GM23338 (cell line): ENCODE results near the gene LPIN1. TPM values are rescaled to one million over a fixed set of nuclear protein-coding genes. Genes with fewer than 3 reads are reported as not detected.

Experiments
- ATAC-seq: fragments of 200-7000 bp; cut with Tn5 transposase; 3 replicates; pipeline ENCODE4 v1.9.1; 2020
- DNase-seq: peaks from one replicate; pipeline ENCODE4 v3.0.0-alpha.2; 2015; ENCODE audit warnings: low spot score
- H2AFZ ChIP-seq: fragments of 200-600 bp; sonication (generic); 2 replicates; pipeline ENCODE4 v1.8.0; 2016; ENCODE audit warnings: antibody characterized with exemption, mild to moderate bottlenecking, moderate library complexity
- H3F3A ChIP-seq: fragments of 200-600 bp; sonication (generic); replicated peaks from 2 replicates; pipeline ENCODE4 v1.8.0; 2017; ENCODE audit warnings: antibody characterized with exemption, mixed run types, low read depth
- H3K27ac ChIP-seq: fragments of 200-600 bp; sonication (generic); 2 replicates; pipeline ENCODE4 v1.6.1; 2016; ENCODE audit warnings: low read depth
- H3K27me3 ChIP-seq: fragments of 200-600 bp; sonication (generic); 2 replicates; pipeline ENCODE4 v1.8.0; 2016; ENCODE audit warnings: mild to moderate bottlenecking, mixed run types, moderate library complexity; ENCODE audit not compliant: insufficient read depth
- H3K36me3 ChIP-seq: fragments of 200-600 bp; sonication (generic); 2 replicates; pipeline ENCODE4 v1.8.0; 2016; ENCODE audit warnings: mild to moderate bottlenecking; ENCODE audit not compliant: insufficient read depth
- H3K4me1 ChIP-seq: fragments of 200-600 bp; sonication (generic); 2 replicates; pipeline ENCODE4 v1.8.0; 2016; ENCODE audit warnings: mild to moderate bottlenecking, moderate library complexity; ENCODE audit not compliant: insufficient read depth
- H3K4me2 ChIP-seq: fragments of 200-600 bp; sonication (generic); 2 replicates; pipeline ENCODE4 v1.7.1; 2017; ENCODE audit warnings: mixed run types
- H3K4me3 ChIP-seq: fragments of 200-600 bp; sonication (generic); 2 replicates; pipeline ENCODE4 v1.6.1; 2016; ENCODE audit warnings: mixed run types
- H3K79me2 ChIP-seq: fragments of 200-600 bp; sonication (generic); replicated peaks from 2 replicates; pipeline ENCODE4 v1.8.0; 2017; ENCODE audit warnings: mild to moderate bottlenecking; ENCODE audit not compliant: insufficient read depth
- H3K9me2 ChIP-seq: fragments of 200-600 bp; sonication (generic); 2 replicates; pipeline ENCODE4 v1.8.0; 2017; ENCODE audit not compliant: insufficient read depth
- H4K20me1 ChIP-seq: fragments of 200-600 bp; sonication (generic); replicated peaks from 2 replicates; pipeline ENCODE4 v1.8.0; 2017; ENCODE audit warnings: mild to moderate bottlenecking; ENCODE audit not compliant: insufficient read depth
- H3K27ac Mint-ChIP-seq: 2 replicates; pipeline ENCODE4 v1.8.0; 2020; ENCODE audit warnings: inconsistent platforms, mild to moderate bottlenecking, moderate library complexity, mixed read lengths
- H3K27me3 Mint-ChIP-seq: 3 replicates; pipeline ENCODE4 v1.8.0; 2022; ENCODE audit warnings: low read depth, mild to moderate bottlenecking, moderate library complexity, mixed read lengths, inconsistent platforms; ENCODE audit not compliant: insufficient read depth, poor library complexity
- H3K36me3 Mint-ChIP-seq: 3 replicates; pipeline ENCODE4 v1.8.0; 2021; ENCODE audit warnings: low read depth, mild to moderate bottlenecking, inconsistent platforms, moderate library complexity, mixed read lengths
- H3K4me1 Mint-ChIP-seq: 3 replicates; pipeline ENCODE4 v1.8.0; 2020; ENCODE audit warnings: mild to moderate bottlenecking, inconsistent platforms, mixed read lengths
- H3K4me3 Mint-ChIP-seq: 3 replicates; pipeline ENCODE4 v1.8.0; 2021; ENCODE audit warnings: moderate library complexity, mild to moderate bottlenecking, inconsistent platforms, mixed read lengths
- H3K9me3 Mint-ChIP-seq: 3 replicates; pipeline ENCODE4 v1.8.0; 2020; ENCODE audit warnings: moderate library complexity, mild to moderate bottlenecking, inconsistent platforms, mixed read lengths
- CREB1 ChIP-seq: fragments of 250-450 bp; sonication (Bioruptor Pico); IDR thresholded peaks from 2 replicates; pipeline ENCODE4 v1.5.0; 2020; ENCODE audit warnings: low read depth, mild to moderate bottlenecking, moderate library complexity
- EZH2phosphoT487 ChIP-seq: fragments of 200-600 bp; sonication (generic); IDR thresholded peaks from one replicate; pipeline ENCODE4 v1.8.1; 2018; ENCODE audit warnings: antibody characterized with exemption; ENCODE audit not compliant: unreplicated experiment
- NANOG ChIP-seq: IDR thresholded peaks from 2 replicates; pipeline ENCODE4 v1.6.1; 2016; ENCODE audit warnings: antibody characterized with exemption, borderline replicate concordance
- REST ChIP-seq: IDR thresholded peaks from one replicate; pipeline ENCODE4 v1.6.1; 2018; ENCODE audit warnings: antibody characterized with exemption; ENCODE audit not compliant: unreplicated experiment
- STAT1 ChIP-seq: IDR thresholded peaks from one replicate; pipeline ENCODE4 v1.6.1; 2016; ENCODE audit warnings: antibody characterized with exemption; ENCODE audit not compliant: unreplicated experiment
- ZNF114 ChIP-seq: fragments of 250-450 bp; sonication (Bioruptor Pico); IDR thresholded peaks from 2 replicates; pipeline ENCODE4 v1.5.0; 2020; ENCODE audit warnings: mild to moderate bottlenecking, moderate library complexity
- polyA plus RNA-seq: library from polyadenylated mRNA; unstranded; fragments of >200 nt; fragmentation: Nextera tagmentation; extraction: Ambion mirVana; gene quantifications from 2 replicates; pipeline ENCODE4 v1.2.1, GENCODE V29; 2016
- total RNA-seq: library from RNA; depleted of rRNA; stranded (reverse); fragments of >200 nt; shearing (Covaris generic); gene quantifications from 2 replicates; pipeline ENCODE4 v1.2.3, GENCODE V29; 2014
- TF ChIP-seq, protein P1 (sequence below): fragments of 250-450 bp; sonication (Bioruptor Pico); IDR thresholded peaks from 2 replicates; pipeline ENCODE4 v1.5.0; 2020; ENCODE audit warnings: mild to moderate bottlenecking, moderate library complexity
- TF ChIP-seq, protein P2 (sequence below): IDR thresholded peaks from 2 replicates; pipeline ENCODE4 v1.6.1; 2016; ENCODE audit warnings: antibody characterized with exemption
- TF ChIP-seq, protein P3 (sequence below), 2 experiments: fragments of 200-600 bp in 1 of 2; sonication (generic) in 1 of 2; conservative IDR thresholded peaks; 2 replicates each; pipeline versions ENCODE4 v1.5.1 to v1.6.1; 2016 to 2017; ENCODE audit warnings: antibody characterized with exemption in 2 of 2, low read depth in 2 of 2, mild to moderate bottlenecking in 2 of 2, moderate library complexity in 1 of 2

Gene LPIN1
- total and polyA plus RNA-seq, 2 experiments from 2014 or later = 4.4 to 9.5 TPM

- TF ChIP-seq, protein P1, sequence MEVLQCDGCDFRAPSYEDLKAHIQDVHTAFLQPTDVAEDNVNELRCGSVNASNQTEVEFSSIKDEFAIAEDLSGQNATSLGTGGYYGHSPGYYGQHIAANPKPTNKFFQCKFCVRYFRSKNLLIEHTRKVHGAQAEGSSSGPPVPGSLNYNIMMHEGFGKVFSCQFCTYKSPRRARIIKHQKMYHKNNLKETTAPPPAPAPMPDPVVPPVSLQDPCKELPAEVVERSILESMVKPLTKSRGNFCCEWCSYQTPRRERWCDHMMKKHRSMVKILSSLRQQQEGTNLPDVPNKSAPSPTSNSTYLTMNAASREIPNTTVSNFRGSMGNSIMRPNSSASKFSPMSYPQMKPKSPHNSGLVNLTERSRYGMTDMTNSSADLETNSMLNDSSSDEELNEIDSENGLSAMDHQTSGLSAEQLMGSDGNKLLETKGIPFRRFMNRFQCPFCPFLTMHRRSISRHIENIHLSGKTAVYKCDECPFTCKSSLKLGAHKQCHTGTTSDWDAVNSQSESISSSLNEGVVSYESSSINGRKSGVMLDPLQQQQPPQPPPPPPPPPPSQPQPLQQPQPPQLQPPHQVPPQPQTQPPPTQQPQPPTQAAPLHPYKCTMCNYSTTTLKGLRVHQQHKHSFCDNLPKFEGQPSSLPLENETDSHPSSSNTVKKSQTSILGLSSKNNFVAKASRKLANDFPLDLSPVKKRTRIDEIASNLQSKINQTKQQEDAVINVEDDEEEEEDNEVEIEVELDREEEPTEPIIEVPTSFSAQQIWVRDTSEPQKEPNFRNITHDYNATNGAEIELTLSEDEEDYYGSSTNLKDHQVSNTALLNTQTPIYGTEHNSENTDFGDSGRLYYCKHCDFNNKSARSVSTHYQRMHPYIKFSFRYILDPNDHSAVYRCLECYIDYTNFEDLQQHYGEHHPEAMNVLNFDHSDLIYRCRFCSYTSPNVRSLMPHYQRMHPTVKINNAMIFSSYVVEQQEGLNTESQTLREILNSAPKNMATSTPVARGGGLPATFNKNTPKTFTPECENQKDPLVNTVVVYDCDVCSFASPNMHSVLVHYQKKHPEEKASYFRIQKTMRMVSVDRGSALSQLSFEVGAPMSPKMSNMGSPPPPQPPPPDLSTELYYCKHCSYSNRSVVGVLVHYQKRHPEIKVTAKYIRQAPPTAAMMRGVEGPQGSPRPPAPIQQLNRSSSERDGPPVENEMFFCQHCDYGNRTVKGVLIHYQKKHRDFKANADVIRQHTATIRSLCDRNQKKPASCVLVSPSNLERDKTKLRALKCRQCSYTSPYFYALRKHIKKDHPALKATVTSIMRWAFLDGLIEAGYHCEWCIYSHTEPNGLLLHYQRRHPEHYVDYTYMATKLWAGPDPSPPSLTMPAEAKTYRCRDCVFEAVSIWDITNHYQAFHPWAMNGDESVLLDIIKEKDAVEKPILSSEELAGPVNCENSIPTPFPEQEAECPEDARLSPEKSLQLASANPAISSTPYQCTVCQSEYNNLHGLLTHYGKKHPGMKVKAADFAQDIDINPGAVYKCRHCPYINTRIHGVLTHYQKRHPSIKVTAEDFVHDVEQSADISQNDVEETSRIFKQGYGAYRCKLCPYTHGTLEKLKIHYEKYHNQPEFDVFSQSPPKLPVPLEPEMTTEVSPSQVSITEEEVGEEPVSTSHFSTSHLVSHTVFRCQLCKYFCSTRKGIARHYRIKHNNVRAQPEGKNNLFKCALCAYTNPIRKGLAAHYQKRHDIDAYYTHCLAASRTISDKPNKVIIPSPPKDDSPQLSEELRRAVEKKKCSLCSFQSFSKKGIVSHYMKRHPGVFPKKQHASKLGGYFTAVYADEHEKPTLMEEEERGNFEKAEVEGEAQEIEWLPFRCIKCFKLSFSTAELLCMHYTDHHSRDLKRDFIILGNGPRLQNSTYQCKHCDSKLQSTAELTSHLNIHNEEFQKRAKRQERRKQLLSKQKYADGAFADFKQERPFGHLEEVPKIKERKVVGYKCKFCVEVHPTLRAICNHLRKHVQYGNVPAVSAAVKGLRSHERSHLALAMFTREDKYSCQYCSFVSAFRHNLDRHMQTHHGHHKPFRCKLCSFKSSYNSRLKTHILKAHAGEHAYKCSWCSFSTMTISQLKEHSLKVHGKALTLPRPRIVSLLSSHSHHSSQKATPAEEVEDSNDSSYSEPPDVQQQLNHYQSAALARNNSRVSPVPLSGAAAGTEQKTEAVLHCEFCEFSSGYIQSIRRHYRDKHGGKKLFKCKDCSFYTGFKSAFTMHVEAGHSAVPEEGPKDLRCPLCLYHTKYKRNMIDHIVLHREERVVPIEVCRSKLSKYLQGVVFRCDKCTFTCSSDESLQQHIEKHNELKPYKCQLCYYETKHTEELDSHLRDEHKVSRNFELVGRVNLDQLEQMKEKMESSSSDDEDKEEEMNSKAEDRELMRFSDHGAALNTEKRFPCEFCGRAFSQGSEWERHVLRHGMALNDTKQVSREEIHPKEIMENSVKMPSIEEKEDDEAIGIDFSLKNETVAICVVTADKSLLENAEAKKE = no peak
These were observed 14.8 kb downstream of the LPIN1 start (continued) for GRCh38 chr2:11761259-11761658.

DNA sequence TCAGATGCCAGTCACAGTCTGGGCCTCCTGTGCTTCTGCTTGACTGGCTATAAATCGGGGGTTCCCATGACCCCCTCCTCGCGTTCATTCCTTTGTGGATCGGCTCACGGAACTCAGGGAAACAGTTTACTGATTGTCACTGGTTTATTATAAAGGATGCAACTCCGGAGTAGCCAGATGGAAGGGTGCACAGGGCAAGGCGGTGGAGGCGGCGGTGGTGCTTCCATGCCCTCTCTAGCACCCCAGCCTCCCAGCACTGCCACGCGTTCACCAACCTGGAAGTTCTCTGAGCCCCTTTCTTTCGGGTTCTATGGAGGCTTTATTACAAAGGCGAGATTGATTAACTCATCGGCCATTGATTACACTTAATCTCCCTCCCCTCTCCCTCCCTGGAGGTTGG lies 15.6 kb downstream of the LPIN1 start:
- Histone ChIP-seq H3K27me3 (no peaks in the 10 kb centered on the region), H3K4me2 (no peak overlapping the region), H2AFZ (no peak overlapping the region), H3K9me2 (no peaks in the 10 kb centered on the region), H3K4me3 (no peak overlapping the region), H3F3A (no peaks in the 10 kb centered on the region), H3K4me1 (no peaks in the 10 kb centered on the region), H3K36me3 (no peaks in the 10 kb centered on the region), H3K27ac (no peak overlapping the region), H4K20me1 (no peaks in the 10 kb centered on the region), H3K79me2 (no peaks in the 10 kb centered on the region; the same call in 1 of the 2 replicates)
- Mint-ChIP-seq H3K36me3 (peaks cover 55% of the 10 kb centered on the region), H3K4me3 (no peak overlapping the region), H3K4me1 (peaks cover 4% of the 10 kb centered on the region; the same call in 2 of the 3 replicates), H3K27me3 (peaks cover 6% of the 10 kb centered on the region), H3K9me3 (peaks cover 28% of the 10 kb centered on the region), H3K27ac (no peak overlapping the region)
- ATAC-seq (no peak), DNase-seq (no peak)
- TF ChIP-seq NANOG = no peak
- TF ChIP-seq REST = no peak
- TF ChIP-seq ZNF114 = no peak
- TF ChIP-seq, protein P2, sequence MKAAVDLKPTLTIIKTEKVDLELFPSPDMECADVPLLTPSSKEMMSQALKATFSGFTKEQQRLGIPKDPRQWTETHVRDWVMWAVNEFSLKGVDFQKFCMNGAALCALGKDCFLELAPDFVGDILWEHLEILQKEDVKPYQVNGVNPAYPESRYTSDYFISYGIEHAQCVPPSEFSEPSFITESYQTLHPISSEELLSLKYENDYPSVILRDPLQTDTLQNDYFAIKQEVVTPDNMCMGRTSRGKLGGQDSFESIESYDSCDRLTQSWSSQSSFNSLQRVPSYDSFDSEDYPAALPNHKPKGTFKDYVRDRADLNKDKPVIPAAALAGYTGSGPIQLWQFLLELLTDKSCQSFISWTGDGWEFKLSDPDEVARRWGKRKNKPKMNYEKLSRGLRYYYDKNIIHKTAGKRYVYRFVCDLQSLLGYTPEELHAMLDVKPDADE = no peak
- TF ChIP-seq EZH2phosphoT487 = no peak
- no peak for TF ChIP-seq STAT1
- TF ChIP-seq, protein P3, sequence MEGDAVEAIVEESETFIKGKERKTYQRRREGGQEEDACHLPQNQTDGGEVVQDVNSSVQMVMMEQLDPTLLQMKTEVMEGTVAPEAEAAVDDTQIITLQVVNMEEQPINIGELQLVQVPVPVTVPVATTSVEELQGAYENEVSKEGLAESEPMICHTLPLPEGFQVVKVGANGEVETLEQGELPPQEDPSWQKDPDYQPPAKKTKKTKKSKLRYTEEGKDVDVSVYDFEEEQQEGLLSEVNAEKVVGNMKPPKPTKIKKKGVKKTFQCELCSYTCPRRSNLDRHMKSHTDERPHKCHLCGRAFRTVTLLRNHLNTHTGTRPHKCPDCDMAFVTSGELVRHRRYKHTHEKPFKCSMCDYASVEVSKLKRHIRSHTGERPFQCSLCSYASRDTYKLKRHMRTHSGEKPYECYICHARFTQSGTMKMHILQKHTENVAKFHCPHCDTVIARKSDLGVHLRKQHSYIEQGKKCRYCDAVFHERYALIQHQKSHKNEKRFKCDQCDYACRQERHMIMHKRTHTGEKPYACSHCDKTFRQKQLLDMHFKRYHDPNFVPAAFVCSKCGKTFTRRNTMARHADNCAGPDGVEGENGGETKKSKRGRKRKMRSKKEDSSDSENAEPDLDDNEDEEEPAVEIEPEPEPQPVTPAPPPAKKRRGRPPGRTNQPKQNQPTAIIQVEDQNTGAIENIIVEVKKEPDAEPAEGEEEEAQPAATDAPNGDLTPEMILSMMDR (conservative IDR thresholded peaks at IDR 0.05; ENCODE audit: low read depth in 2 of 2) = no peak
- no peak for TF ChIP-seq CREB1
